ENCODE results near the gene LIPH. TPM values are rescaled to one million over a fixed set of nuclear protein-coding genes. Genes with fewer than 3 reads are reported as not detected.

The LIPH gene
- total and polyA plus RNA-seq, 10 donors, result 0.03 to 3.1 (median 1.1) TPM

- Histone ChIP-seq H3K36me3 (no peaks in the 10 kb centered on the region), H3K27ac (no peak overlapping the region), H3K4me1 (no peaks in the 10 kb centered on the region), H3K4me3 (no peak overlapping the region), H3K27me3 (replicated peaks in 1 of 7) (peaks cover 0 to 32% (median 0%) of the 10 kb centered on the region in 7 donors), H3K9me3 (no peaks in the 10 kb centered on the region)
- WGBS, 5 donors, result 91 to 96% (median 93%) methylated on average over 6 of the region's 6 CpGs
- TF ChIP-seq CTCF (IDR thresholded peaks at IDR 0.05 in 8 of 11, conservative IDR thresholded peaks at IDR 0.05 in 3 of 11), result no peak
- TF ChIP-seq POLR2A (IDR thresholded peaks at IDR 0.05), result no peak
- TF ChIP-seq POLR2AphosphoS5 (IDR thresholded peaks at IDR 0.05), result no peak
- intact Hi-C loops (cut with DNase I; ENCODE audit: low total_unique reads), result no loop called here
- no peak for DNase-seq
Measured at GRCh38 chr3:185528532-185528931, 23.9 kb downstream of the LIPH start.

GRCh38 chr3:185527364-185527763, 25.0 kb downstream of the LIPH start:
- intact Hi-C loops (cut with DNase I; ENCODE audit: low total_unique reads), result no loop called here
- Histone ChIP-seq H3K9me3 (no peaks in the 10 kb centered on the region), H3K4me3 (no peak overlapping the region), H3K27ac (no peak overlapping the region), H3K27me3 (replicated peaks in 1 of 7) (peaks cover 0 to 34% (median 0%) of the 10 kb centered on the region in 7 donors), H3K4me1 (no peaks in the 10 kb centered on the region), H3K36me3 (no peaks in the 10 kb centered on the region)
- TF ChIP-seq POLR2AphosphoS5 (IDR thresholded peaks at IDR 0.05) (no peak), POLR2A (IDR thresholded peaks at IDR 0.05) (no peak), CTCF (IDR thresholded peaks at IDR 0.05 in 8 of 11, conservative IDR thresholded peaks at IDR 0.05 in 3 of 11) (no peak)
- DNase-seq, result no peak
- 84 to 90% (median 86%) methylated on average over 8 to 9 of the region's 9 CpGs for WGBS, 5 donors

- WGBS, 5 donors, result 85 to 94% (median 92%) methylated on average over 2 of the region's 2 CpGs
- Histone ChIP-seq H3K27ac (no peak overlapping the region), H3K4me1 (no peaks in the 10 kb centered on the region), H3K4me3 (no peak overlapping the region), H3K27me3 (replicated peaks in 1 of 7) (peaks cover 0 to 34% (median 0%) of the 10 kb centered on the region in 7 donors), H3K9me3 (no peaks in the 10 kb centered on the region), H3K36me3 (no peaks in the 10 kb centered on the region)
- DNase-seq, result no peak
- intact Hi-C loops (cut with DNase I; ENCODE audit: low total_unique reads), result no loop called here
- TF ChIP-seq POLR2A (IDR thresholded peaks at IDR 0.05) (no peak), CTCF (IDR thresholded peaks at IDR 0.05 in 8 of 11, conservative IDR thresholded peaks at IDR 0.05 in 3 of 11) (no peak), POLR2AphosphoS5 (IDR thresholded peaks at IDR 0.05) (no peak)
Measured at GRCh38 chr3:185526349-185526951, 25.9 kb downstream of the LIPH start.

- no peak for DNase-seq
- H3K27me3 ChIP-seq (replicated peaks in 1 of 7), result peaks cover 0 to 49% (median 0%) of the 10 kb centered on the region in 7 donors
- H3K4me3 ChIP-seq, result no peak overlapping the region
- H3K36me3 ChIP-seq, result no peaks in the 10 kb centered on the region
- no peaks in the 10 kb centered on the region for H3K9me3 ChIP-seq
- TF ChIP-seq POLR2AphosphoS5 (IDR thresholded peaks at IDR 0.05) (no peak), CTCF (IDR thresholded peaks at IDR 0.05 in 8 of 11, conservative IDR thresholded peaks at IDR 0.05 in 3 of 11) (no peak), POLR2A (IDR thresholded peaks at IDR 0.05) (no peak)
- 79 to 89% (median 88%) methylated on average over 7 of the region's 7 CpGs for WGBS, 5 donors
- no peak overlapping the region for H3K27ac ChIP-seq
- intact Hi-C loops (cut with DNase I; ENCODE audit: low total_unique reads), result no loop called here
- no peaks in the 10 kb centered on the region for H3K4me1 ChIP-seq
Measured at GRCh38 chr3:185521349-185522138, 30.8 kb downstream of the LIPH start.
